A549 (cell line): ENCODE data around the gene ARMH1.

Experiments used
- BHLHE40 ChIP-seq: IDR thresholded peaks from 2 replicates; pipeline ENCODE4 v1.6.1; 2012; ENCODE audit warnings: low read depth, low read length, inconsistent platforms
- CHD2 ChIP-seq: fragments of 150-350 bp; IDR thresholded peaks from 2 replicates; pipeline ENCODE4 v1.6.1; 2014; ENCODE audit warnings: low read length; ENCODE audit not compliant: partially characterized antibody
- EHMT2 ChIP-seq: fragments of 200-600 bp; sonication (generic); IDR thresholded peaks from 2 replicates; pipeline ENCODE4 v1.6.1; 2016; ENCODE audit warnings: antibody characterized with exemption, low read depth, mild to moderate bottlenecking, moderate library complexity
- EP300 ChIP-seq, 2 experiments: fragments of >200 bp; sonication (Bioruptor Twin); formaldehyde crosslinking; IDR thresholded peaks; 2 replicates in 1 of 2; 3 replicates in 1 of 2; pipeline ENCODE4 v1.6.1; 2016 to 2017
- KDM5A ChIP-seq: fragments of 200-600 bp; sonication (generic); IDR thresholded peaks from 2 replicates; pipeline ENCODE4 v1.6.1; 2016; ENCODE audit warnings: antibody characterized with exemption, mild to moderate bottlenecking
- POLR2A ChIP-seq: IDR thresholded peaks from 2 replicates; pipeline ENCODE4 v1.6.1; 2012; ENCODE audit warnings: mild to moderate bottlenecking, low read length
- POLR2AphosphoS2 ChIP-seq: conservative IDR thresholded peaks from 2 replicates; pipeline ENCODE4 v1.6.1; 2012; ENCODE audit warnings: low read length, improper control_type of control experiment, inconsistent platforms
- RFX5 ChIP-seq: fragments of 450-650 bp; IDR thresholded peaks from 2 replicates; pipeline ENCODE4 v1.7.1; 2014; ENCODE audit warnings: antibody characterized with exemption, mild to moderate bottlenecking, moderate library complexity
- SMC3 ChIP-seq: fragments of >200 bp; sonication (Bioruptor Twin); formaldehyde crosslinking; IDR thresholded peaks from 3 replicates; pipeline ENCODE4 v1.6.1; 2018; ENCODE audit warnings: inconsistent platforms
- ZNF302 ChIP-seq: fragments of 250-450 bp; sonication (Bioruptor Pico); IDR thresholded peaks from 2 replicates; pipeline ENCODE4 v1.9.0; 2021; ENCODE audit warnings: inconsistent platforms, mild to moderate bottlenecking, moderate library complexity
- TF ChIP-seq, protein P1 (sequence below): fragments of 200-600 bp; sonication (generic); IDR thresholded peaks from 2 replicates; pipeline ENCODE4 v1.6.1; 2016; ENCODE audit warnings: antibody characterized with exemption, mild to moderate bottlenecking, moderate library complexity
- TF ChIP-seq, protein P2 (sequence below): fragments of >200 bp; sonication (Bioruptor Twin); formaldehyde crosslinking; IDR thresholded peaks from 3 replicates; pipeline ENCODE4 v1.5.1; 2016
- TF ChIP-seq, protein P3 (sequence below): fragments of 150-350 bp; IDR thresholded peaks from 2 replicates; pipeline ENCODE4 v1.6.1; 2014; ENCODE audit warnings: low read depth, mild to moderate bottlenecking, low read length
- TF ChIP-seq, protein P4 (sequence below): IDR thresholded peaks from 2 replicates; pipeline ENCODE4 v1.6.1; 2012

GRCh38 chr1:44673675-44674112, 820 bp upstream of the ARMH1 start:
- TF ChIP-seq, protein P1, sequence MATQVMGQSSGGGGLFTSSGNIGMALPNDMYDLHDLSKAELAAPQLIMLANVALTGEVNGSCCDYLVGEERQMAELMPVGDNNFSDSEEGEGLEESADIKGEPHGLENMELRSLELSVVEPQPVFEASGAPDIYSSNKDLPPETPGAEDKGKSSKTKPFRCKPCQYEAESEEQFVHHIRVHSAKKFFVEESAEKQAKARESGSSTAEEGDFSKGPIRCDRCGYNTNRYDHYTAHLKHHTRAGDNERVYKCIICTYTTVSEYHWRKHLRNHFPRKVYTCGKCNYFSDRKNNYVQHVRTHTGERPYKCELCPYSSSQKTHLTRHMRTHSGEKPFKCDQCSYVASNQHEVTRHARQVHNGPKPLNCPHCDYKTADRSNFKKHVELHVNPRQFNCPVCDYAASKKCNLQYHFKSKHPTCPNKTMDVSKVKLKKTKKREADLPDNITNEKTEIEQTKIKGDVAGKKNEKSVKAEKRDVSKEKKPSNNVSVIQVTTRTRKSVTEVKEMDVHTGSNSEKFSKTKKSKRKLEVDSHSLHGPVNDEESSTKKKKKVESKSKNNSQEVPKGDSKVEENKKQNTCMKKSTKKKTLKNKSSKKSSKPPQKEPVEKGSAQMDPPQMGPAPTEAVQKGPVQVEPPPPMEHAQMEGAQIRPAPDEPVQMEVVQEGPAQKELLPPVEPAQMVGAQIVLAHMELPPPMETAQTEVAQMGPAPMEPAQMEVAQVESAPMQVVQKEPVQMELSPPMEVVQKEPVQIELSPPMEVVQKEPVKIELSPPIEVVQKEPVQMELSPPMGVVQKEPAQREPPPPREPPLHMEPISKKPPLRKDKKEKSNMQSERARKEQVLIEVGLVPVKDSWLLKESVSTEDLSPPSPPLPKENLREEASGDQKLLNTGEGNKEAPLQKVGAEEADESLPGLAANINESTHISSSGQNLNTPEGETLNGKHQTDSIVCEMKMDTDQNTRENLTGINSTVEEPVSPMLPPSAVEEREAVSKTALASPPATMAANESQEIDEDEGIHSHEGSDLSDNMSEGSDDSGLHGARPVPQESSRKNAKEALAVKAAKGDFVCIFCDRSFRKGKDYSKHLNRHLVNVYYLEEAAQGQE, result no peak
- TF ChIP-seq KDM5A (no peak), RFX5 (no peak), CHD2 (no peak), POLR2AphosphoS2 (no peak), POLR2A (no peak), EHMT2 (no peak), SMC3 (no peak), BHLHE40 (no peak), ZNF302 (no peak), EP300 (IDR thresholded peaks at IDR 0.05) (no peak)
- TF ChIP-seq, protein P2, sequence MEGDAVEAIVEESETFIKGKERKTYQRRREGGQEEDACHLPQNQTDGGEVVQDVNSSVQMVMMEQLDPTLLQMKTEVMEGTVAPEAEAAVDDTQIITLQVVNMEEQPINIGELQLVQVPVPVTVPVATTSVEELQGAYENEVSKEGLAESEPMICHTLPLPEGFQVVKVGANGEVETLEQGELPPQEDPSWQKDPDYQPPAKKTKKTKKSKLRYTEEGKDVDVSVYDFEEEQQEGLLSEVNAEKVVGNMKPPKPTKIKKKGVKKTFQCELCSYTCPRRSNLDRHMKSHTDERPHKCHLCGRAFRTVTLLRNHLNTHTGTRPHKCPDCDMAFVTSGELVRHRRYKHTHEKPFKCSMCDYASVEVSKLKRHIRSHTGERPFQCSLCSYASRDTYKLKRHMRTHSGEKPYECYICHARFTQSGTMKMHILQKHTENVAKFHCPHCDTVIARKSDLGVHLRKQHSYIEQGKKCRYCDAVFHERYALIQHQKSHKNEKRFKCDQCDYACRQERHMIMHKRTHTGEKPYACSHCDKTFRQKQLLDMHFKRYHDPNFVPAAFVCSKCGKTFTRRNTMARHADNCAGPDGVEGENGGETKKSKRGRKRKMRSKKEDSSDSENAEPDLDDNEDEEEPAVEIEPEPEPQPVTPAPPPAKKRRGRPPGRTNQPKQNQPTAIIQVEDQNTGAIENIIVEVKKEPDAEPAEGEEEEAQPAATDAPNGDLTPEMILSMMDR, result no peak
- TF ChIP-seq, protein P3, sequence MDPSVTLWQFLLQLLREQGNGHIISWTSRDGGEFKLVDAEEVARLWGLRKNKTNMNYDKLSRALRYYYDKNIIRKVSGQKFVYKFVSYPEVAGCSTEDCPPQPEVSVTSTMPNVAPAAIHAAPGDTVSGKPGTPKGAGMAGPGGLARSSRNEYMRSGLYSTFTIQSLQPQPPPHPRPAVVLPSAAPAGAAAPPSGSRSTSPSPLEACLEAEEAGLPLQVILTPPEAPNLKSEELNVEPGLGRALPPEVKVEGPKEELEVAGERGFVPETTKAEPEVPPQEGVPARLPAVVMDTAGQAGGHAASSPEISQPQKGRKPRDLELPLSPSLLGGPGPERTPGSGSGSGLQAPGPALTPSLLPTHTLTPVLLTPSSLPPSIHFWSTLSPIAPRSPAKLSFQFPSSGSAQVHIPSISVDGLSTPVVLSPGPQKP, result no peak
- TF ChIP-seq, protein P4, sequence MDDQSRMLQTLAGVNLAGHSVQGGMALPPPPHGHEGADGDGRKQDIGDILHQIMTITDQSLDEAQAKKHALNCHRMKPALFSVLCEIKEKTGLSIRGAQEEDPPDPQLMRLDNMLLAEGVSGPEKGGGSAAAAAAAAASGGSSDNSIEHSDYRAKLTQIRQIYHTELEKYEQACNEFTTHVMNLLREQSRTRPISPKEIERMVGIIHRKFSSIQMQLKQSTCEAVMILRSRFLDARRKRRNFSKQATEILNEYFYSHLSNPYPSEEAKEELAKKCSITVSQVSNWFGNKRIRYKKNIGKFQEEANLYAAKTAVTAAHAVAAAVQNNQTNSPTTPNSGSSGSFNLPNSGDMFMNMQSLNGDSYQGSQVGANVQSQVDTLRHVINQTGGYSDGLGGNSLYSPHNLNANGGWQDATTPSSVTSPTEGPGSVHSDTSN, result no peak
